ENCODE measurements around the gene EXO5.

- TF ChIP-seq POLR2A (IDR thresholded peaks at IDR 0.05; ENCODE audit: extremely low read depth, insufficient read length), result no peak
- TF ChIP-seq, protein P1, sequence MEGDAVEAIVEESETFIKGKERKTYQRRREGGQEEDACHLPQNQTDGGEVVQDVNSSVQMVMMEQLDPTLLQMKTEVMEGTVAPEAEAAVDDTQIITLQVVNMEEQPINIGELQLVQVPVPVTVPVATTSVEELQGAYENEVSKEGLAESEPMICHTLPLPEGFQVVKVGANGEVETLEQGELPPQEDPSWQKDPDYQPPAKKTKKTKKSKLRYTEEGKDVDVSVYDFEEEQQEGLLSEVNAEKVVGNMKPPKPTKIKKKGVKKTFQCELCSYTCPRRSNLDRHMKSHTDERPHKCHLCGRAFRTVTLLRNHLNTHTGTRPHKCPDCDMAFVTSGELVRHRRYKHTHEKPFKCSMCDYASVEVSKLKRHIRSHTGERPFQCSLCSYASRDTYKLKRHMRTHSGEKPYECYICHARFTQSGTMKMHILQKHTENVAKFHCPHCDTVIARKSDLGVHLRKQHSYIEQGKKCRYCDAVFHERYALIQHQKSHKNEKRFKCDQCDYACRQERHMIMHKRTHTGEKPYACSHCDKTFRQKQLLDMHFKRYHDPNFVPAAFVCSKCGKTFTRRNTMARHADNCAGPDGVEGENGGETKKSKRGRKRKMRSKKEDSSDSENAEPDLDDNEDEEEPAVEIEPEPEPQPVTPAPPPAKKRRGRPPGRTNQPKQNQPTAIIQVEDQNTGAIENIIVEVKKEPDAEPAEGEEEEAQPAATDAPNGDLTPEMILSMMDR (IDR thresholded peaks at IDR 0.05; ENCODE audit: low read depth, low read length), result no peak
- TF ChIP-seq MYC (IDR thresholded peaks at IDR 0.05; ENCODE audit: low read depth, low read length), result peak; percentile 25; the same call in 1 of the 2 replicates
Measured at GRCh38 chr1:40477678-40478053, 30.9 kb upstream of the EXO5 start.
